ENCODE results near the gene GABRG3.

DNA sequence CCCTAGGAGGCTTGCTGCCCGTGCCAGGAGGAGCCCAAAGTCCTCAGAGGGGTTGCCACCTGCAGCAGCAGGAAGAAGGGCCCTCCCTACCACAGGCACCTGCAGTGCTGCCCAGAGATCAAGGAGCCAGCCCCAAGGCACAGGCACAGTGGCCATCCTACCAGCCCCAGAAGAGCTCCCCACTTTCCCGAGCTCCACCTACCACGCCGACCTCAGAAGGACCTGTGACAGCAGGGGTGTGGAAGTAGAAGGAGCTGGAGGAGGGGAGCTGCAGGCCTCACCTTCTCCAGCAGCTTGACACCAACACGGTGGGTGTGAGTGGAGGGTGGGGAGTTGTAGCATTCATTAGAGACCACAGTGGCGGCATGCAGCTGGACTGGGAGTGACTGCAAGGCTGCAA, 485.8 kb downstream of the GABRG3 start:
- no peak for TF ChIP-seq CTCF (IDR thresholded peaks at IDR 0.05; ENCODE audit: low read depth, low read length, missing input control)
- no peak for TF ChIP-seq FOXA2 (IDR thresholded peaks at IDR 0.05)
- TF ChIP-seq FOXA1 (IDR thresholded peaks at IDR 0.05): no peak
- TF ChIP-seq, protein P1, sequence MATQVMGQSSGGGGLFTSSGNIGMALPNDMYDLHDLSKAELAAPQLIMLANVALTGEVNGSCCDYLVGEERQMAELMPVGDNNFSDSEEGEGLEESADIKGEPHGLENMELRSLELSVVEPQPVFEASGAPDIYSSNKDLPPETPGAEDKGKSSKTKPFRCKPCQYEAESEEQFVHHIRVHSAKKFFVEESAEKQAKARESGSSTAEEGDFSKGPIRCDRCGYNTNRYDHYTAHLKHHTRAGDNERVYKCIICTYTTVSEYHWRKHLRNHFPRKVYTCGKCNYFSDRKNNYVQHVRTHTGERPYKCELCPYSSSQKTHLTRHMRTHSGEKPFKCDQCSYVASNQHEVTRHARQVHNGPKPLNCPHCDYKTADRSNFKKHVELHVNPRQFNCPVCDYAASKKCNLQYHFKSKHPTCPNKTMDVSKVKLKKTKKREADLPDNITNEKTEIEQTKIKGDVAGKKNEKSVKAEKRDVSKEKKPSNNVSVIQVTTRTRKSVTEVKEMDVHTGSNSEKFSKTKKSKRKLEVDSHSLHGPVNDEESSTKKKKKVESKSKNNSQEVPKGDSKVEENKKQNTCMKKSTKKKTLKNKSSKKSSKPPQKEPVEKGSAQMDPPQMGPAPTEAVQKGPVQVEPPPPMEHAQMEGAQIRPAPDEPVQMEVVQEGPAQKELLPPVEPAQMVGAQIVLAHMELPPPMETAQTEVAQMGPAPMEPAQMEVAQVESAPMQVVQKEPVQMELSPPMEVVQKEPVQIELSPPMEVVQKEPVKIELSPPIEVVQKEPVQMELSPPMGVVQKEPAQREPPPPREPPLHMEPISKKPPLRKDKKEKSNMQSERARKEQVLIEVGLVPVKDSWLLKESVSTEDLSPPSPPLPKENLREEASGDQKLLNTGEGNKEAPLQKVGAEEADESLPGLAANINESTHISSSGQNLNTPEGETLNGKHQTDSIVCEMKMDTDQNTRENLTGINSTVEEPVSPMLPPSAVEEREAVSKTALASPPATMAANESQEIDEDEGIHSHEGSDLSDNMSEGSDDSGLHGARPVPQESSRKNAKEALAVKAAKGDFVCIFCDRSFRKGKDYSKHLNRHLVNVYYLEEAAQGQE (IDR thresholded peaks at IDR 0.05): no peak
- TF ChIP-seq JUND (IDR thresholded peaks at IDR 0.05): no peak
- TF ChIP-seq NR2F2 (IDR thresholded peaks at IDR 0.05): no peak
- TF ChIP-seq, protein P2, sequence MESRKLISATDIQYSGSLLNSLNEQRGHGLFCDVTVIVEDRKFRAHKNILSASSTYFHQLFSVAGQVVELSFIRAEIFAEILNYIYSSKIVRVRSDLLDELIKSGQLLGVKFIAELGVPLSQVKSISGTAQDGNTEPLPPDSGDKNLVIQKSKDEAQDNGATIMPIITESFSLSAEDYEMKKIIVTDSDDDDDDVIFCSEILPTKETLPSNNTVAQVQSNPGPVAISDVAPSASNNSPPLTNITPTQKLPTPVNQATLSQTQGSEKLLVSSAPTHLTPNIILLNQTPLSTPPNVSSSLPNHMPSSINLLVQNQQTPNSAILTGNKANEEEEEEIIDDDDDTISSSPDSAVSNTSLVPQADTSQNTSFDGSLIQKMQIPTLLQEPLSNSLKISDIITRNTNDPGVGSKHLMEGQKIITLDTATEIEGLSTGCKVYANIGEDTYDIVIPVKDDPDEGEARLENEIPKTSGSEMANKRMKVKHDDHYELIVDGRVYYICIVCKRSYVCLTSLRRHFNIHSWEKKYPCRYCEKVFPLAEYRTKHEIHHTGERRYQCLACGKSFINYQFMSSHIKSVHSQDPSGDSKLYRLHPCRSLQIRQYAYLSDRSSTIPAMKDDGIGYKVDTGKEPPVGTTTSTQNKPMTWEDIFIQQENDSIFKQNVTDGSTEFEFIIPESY (IDR thresholded peaks at IDR 0.05): no peak
- no peak for TF ChIP-seq YY1 (IDR thresholded peaks at IDR 0.05)
- TF ChIP-seq, protein P3, sequence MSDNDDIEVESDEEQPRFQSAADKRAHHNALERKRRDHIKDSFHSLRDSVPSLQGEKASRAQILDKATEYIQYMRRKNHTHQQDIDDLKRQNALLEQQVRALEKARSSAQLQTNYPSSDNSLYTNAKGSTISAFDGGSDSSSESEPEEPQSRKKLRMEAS (IDR thresholded peaks at IDR 0.05): no peak
- no peak for TF ChIP-seq RAD21 (IDR thresholded peaks at IDR 0.05)
- TF ChIP-seq TAF1 (conservative IDR thresholded peaks at IDR 0.05): no peak
- TF ChIP-seq SP1 (IDR thresholded peaks at IDR 0.05): no peak
- no peak for TF ChIP-seq EGR1 (IDR thresholded peaks at IDR 0.05; ENCODE audit: low read depth in 2 of 2)
- no peak for TF ChIP-seq ATF3 (IDR thresholded peaks at IDR 0.05)

Data from liver (tissue), 3 donors.